NCI-H345 treated with DMSO at 0.1 percent for 48 hours (cell line): ENCODE data around the gene TMEM220.
"Not testable (repeated sequence)": the region's sequence is repeated elsewhere in the genome, so short reads cannot be mapped to it uniquely, and the experiment has no call there.

ENCODE experiments used
- DNase-seq: peaks from one replicate; lab custom pipeline; 2025; ENCODE audit not compliant: unreplicated experiment; lab: John Stamatoyannopoulos, UW

Gene TMEM220

DNA sequence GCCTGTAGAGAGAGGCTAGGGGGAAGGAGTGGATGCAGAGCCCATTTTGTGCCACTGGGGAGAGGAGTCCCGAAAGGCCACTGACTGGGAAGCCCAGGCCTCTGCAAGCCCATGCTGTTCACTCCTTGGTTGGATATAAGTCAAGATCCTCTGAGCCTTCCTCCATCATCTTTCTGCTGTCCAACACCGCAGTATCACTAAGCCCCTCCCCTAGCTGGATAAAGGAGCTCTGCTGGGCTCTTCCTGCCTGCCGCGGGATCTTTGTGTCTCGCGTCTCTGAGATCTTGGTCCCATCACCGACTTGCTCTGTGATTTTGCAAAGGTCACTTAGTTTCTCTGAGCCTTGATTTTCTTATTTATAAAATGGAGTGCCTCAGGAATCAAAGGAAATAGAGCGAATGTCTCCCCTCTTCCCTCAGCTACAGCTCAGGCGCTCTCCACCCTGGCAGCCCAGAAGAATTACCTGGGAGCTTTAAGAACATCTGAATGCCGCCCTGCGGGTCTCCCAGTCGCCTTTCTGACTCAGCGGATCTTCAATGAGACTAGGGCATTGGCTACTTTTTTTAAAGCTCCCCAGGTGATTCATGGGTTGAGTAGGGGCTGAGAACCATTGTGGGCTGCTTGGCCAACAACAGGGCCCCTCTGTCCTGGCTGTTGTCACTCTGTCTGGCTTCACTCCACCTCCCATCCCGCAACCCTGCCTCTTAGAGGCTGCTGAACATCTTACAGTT is 25.2 kb upstream of the TMEM220 start:
- DNase-seq: no peak

- DNase-seq: no peak
Measured at GRCh38 chr17:10754109-10754508, 24.3 kb upstream of the TMEM220 start.

- no peak for DNase-seq
Measured at GRCh38 chr17:10752696-10753095, 22.9 kb upstream of the TMEM220 start.

- no peak for DNase-seq
Measured at GRCh38 chr17:10751563-10751962, 21.7 kb upstream of the TMEM220 start.

- no peak for DNase-seq
Measured at GRCh38 chr17:10750210-10750609, 20.4 kb upstream of the TMEM220 start.

GRCh38 chr17:10748531-10749181 is 18.8 kb upstream of the TMEM220 start:
- DNase-seq: no peak

GRCh38 chr17:10745231-10745630 is 15.4 kb upstream of the TMEM220 start:
- no peak for DNase-seq

GRCh38 chr17:10744501-10745000 is 14.7 kb upstream of the TMEM220 start:
- no peak for DNase-seq

DNA sequence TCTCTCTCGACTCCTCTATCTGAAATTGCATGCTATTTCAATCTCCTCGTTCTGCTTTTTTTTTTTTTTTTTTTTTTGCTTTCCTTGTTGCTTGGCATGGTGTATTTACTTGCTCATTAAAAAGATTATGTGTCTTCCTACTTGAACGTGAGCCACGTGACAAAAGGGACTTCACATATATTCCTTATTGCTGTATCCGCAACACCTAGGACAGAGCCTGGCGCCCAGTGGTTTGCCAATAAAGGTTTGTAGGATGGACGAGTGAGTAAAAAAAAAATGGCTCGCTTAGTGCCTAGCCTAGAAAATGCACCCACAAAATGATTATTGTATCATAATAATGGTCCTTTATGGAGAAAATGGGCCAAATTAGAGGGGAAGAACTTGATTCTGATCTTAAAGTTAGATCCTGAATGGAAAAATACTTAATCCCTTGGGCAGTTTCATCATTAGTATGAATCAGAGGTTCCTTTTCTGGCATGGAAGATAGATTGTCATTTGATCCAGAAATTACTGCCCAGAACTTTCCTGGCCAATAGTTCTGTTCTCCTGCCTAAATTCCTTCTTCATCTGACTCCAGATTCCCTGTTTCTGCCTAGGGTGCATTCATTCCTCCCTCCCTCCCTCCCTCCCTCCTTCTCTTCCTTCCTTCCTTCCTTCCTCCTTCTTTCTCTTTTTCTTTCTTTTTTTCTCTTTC is 13.6 kb upstream of the TMEM220 start:
- no peak for DNase-seq

DNA sequence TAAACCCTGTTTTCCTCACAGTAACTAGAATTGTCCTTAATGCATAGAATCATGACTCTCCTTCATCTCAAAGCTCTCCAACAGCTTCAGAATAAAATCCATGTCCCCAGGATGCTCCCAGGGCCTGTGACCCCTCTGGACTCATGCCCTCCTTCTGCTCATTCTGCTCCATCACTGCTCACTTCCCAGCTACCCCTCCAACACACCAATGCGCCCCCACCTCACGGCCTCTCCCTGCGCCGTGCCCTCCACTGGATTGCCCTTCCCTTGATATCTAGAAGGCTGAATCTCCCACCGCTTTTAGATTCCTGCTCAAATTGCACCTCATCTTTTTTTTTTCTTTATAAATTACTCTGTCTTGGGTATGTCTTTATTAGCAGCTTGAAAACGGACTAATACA is 12.6 kb upstream of the TMEM220 start:
- no peak for DNase-seq

GRCh38 chr17:10741416-10742135 is 11.8 kb upstream of the TMEM220 start:
- DNase-seq: no peak

DNA sequence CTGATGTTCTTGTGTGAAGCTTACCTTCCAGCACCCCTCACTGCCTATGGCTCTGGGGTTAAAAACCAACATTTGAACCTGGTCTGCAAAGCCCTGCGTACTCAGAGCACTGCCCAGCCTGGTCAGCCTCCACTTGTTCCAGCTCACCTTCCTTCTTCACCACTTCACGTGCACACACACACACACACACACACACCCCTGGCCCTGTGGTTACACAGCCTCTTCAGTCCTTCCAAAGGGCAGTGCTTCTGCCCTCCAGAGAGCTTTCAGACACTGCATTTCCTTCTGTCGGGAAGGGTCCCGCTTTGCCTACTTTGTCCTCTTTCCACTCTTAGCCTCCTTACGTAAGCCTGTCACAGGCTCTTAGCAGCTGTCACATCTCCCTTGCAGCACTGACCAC is 9.6 kb upstream of the TMEM220 start:
- no peak for DNase-seq

DNA sequence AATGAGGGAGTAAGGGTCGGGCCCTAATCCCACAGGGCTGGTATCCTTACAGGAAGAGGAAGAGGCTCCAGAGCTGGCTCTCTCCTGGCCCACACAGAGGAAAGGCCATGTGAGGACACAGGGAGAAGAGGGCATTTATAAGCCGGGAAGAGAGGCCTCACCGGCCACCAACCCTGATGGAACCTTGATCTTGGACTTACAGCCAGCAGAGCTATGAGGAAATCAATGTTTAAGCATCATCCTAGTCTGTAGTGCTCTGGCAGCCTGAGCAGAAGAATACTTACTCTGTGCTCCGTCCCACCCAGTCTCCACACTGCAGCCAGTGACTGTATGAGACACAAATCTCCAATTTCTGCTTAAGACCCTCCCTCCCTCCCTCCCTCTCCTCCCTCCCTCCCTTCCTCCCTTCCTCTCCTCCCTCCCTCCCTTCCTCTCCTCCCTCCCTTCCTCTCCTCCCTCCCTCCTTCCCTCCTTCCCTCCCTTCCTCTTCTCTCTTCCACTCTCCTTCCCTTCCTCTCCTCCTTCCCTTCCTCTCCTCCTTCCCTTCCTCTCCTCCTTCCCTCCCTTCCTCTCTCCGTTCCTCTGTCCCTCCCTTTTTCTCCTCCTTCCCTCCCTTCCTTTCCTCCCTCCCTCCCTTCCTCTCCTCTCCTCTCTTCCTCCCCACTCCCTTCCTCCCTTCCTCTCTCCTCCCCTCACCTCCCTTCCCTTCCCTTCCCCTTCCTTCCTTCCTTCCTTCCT is 8.9 kb upstream of the TMEM220 start:
- no peak for DNase-seq

GRCh38 chr17:10737736-10738135 is 7.9 kb upstream of the TMEM220 start:
- no peak for DNase-seq

GRCh38 chr17:10737168-10737622 is 7.4 kb upstream of the TMEM220 start:
- peak; percentile 6 for DNase-seq

- no peak for DNase-seq
Measured at GRCh38 chr17:10735821-10736220, 6.0 kb upstream of the TMEM220 start.

DNA sequence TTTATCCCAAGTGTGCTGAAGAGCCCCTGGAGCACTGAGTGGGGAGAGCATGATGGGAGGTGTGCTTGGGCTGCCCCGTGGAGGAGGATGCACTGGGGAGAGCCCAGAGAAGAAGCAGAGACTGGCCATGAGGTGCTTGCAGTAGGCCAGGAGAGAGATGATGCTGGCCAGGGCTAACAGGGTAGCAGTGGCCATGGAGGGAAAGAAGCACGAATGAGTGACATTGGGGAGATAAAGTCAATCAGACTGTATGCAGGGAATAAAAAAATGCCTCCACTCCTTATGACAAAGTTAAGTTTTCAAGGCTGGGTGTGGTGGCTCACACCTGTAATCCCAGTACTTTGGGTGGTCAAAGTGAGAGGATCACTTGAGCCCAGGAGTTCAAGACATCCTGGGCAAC is 5.4 kb upstream of the TMEM220 start:
- no peak for DNase-seq

GRCh38 chr17:10733666-10734065 is 3.8 kb upstream of the TMEM220 start:
- no peak for DNase-seq

GRCh38 chr17:10732121-10732520 is 2.3 kb upstream of the TMEM220 start:
- not testable (repeated sequence) for DNase-seq

DNA sequence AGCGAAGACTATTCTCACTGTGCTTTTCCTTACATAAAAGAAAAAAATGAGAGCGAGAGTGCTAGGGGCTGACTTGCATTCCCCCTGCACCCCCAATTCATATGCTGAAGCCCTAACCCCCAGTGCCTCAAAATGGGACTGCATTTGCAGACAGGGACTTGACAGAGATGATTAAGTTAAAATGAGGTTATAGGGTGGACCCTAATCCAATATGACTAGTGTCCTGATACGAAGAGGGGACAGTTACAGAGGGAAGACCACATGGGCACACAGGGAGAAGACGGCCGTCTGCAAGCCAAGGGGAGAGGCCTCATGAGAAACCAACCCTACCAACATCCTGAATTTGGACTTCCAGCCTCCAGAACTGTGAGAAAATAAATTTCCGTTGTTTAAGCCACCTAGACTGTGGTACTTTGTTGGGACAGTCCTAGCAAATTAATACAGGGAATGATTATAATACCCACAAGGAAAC is 1.6 kb upstream of the TMEM220 start:
- no peak for DNase-seq
